Neural cell (in vitro differentiated cells): Measurements from ENCODE around the gene PGF. TPM values are rescaled to one million over a fixed set of nuclear protein-coding genes. Genes with fewer than 3 reads are reported as not detected.

Experiments used
- H2AFZ ChIP-seq: fragments of 200-600, 300-800 bp; sonication (generic), shearing (Covaris generic); 2 replicates; pipeline ENCODE4 v1.6.0; 2014; ENCODE audit warnings: low read depth, mild to moderate bottlenecking, antibody characterized with exemption, low read length, moderate library complexity
- H3F3A ChIP-seq: fragments of 200-600 bp; shearing (Covaris generic); 2 replicates; pipeline ENCODE4 v1.6.1; 2016; ENCODE audit warnings: mild to moderate bottlenecking, moderate library complexity, mixed read lengths, antibody characterized with exemption, low read length; ENCODE audit not compliant: insufficient read depth, poor library complexity, severe bottlenecking
- H3K27ac ChIP-seq: fragments of 200-600, 300-800 bp; sonication (generic), shearing (Covaris generic); 2 replicates; pipeline ENCODE4 v1.5.1; 2014; ENCODE audit warnings: mild to moderate bottlenecking, low read length, moderate library complexity
- H3K27me3 ChIP-seq: fragments of 300-800, 200-600 bp; sonication (generic), shearing (Covaris generic); 2 replicates; pipeline ENCODE4 v1.6.0; 2014; ENCODE audit warnings: mild to moderate bottlenecking, low read depth, low read length, moderate library complexity; ENCODE audit not compliant: insufficient read depth
- H3K36me3 ChIP-seq: fragments of 300-800, 200-600 bp; sonication (generic), shearing (Covaris generic); 2 replicates; pipeline ENCODE4 v1.5.1; 2014; ENCODE audit warnings: mild to moderate bottlenecking, antibody characterized with exemption, low read length, moderate library complexity; ENCODE audit not compliant: insufficient read depth
- H3K4me2 ChIP-seq: fragments of 300-800, 200-600 bp; sonication (generic), shearing (Covaris generic); 2 replicates; pipeline ENCODE4 v1.6.0; 2014; ENCODE audit warnings: mild to moderate bottlenecking, low read length
- H3K4me3 ChIP-seq: fragments of 300-800, 200-600 bp; sonication (generic), shearing (Covaris generic); 2 replicates; pipeline ENCODE4 v1.5.1; 2014; ENCODE audit warnings: mild to moderate bottlenecking, low read length, moderate library complexity
- H3K79me2 ChIP-seq: fragments of 200-600 bp; shearing (Covaris generic); replicated peaks from 2 replicates; pipeline ENCODE4 v1.6.0; 2014; ENCODE audit warnings: mild to moderate bottlenecking, low read length, moderate library complexity; ENCODE audit not compliant: insufficient read depth
- H3K9ac ChIP-seq: fragments of 300-800, 200-600 bp; sonication (generic), shearing (Covaris generic); 2 replicates; pipeline ENCODE4 v1.6.1; 2016; ENCODE audit warnings: mild to moderate bottlenecking, low read length, mixed read lengths
- H3K9me2 ChIP-seq: fragments of 200-600 bp; shearing (Covaris generic); 2 replicates; pipeline ENCODE4 v1.6.1; 2016; ENCODE audit warnings: mild to moderate bottlenecking, low read length, mixed read lengths; ENCODE audit not compliant: insufficient read depth
- H3K9me3 ChIP-seq: fragments of 200-600, 300-800 bp; sonication (generic), shearing (Covaris generic); 2 replicates; pipeline ENCODE4 v1.6.1; 2016; ENCODE audit warnings: mild to moderate bottlenecking, mixed run types, low read length, moderate library complexity, mixed read lengths
- H4K20me1 ChIP-seq: fragments of 200-600 bp; shearing (Covaris generic); 2 replicates; pipeline ENCODE4 v1.6.1; 2016; ENCODE audit warnings: mild to moderate bottlenecking, mixed run types; ENCODE audit not compliant: insufficient read depth
- EP300 ChIP-seq: fragments of 450-650 bp; conservative IDR thresholded peaks from 2 replicates; pipeline ENCODE4 v1.6.1; 2014; ENCODE audit warnings: antibody characterized with exemption, mild to moderate bottlenecking, moderate library complexity; ENCODE audit not compliant: poor library complexity, severe bottlenecking
- EZH2 ChIP-seq: fragments of 200-600, 300-800 bp; shearing (Covaris generic), sonication (generic); IDR thresholded peaks from 2 replicates; pipeline ENCODE4 v1.6.1; 2014; ENCODE audit warnings: antibody characterized with exemption, low read length, borderline replicate concordance, mild to moderate bottlenecking; ENCODE audit not compliant: insufficient read depth, poor library complexity, severe bottlenecking
- MXI1 ChIP-seq: fragments of 450-650 bp; conservative IDR thresholded peaks from 2 replicates; pipeline ENCODE4 v1.6.1; 2014; ENCODE audit warnings: antibody characterized with exemption, mild to moderate bottlenecking; ENCODE audit not compliant: poor library complexity, severe bottlenecking
- POLR2AphosphoS5 ChIP-seq: IDR thresholded peaks from 2 replicates; pipeline ENCODE4 v1.6.1; 2012
- RAD21 ChIP-seq: fragments of 450-650 bp; conservative IDR thresholded peaks from 2 replicates; pipeline ENCODE4 v1.6.1; 2014; ENCODE audit warnings: antibody characterized with exemption, mild to moderate bottlenecking, moderate library complexity
- REST ChIP-seq: IDR thresholded peaks from 2 replicates; pipeline ENCODE4 v1.6.1; 2012; ENCODE audit warnings: borderline replicate concordance
- SMC3 ChIP-seq: fragments of 450-650 bp; conservative IDR thresholded peaks from 2 replicates; pipeline ENCODE4 v1.6.1; 2014; ENCODE audit warnings: antibody characterized with exemption, mild to moderate bottlenecking, moderate library complexity; ENCODE audit not compliant: poor library complexity
- TAF1 ChIP-seq: IDR thresholded peaks from 2 replicates; pipeline ENCODE4 v1.6.1; 2012; ENCODE audit warnings: low read depth
- polyA plus RNA-seq: library from polyadenylated mRNA; depleted of rRNA; stranded (reverse); fragments of >200 nt; gene quantifications from 2 replicates; pipeline ENCODE4 v1.2.3, GENCODE V29; 2014
- TF ChIP-seq, protein P1 (sequence below): fragments of 450-650 bp; IDR thresholded peaks from 2 replicates; pipeline ENCODE4 v1.5.1; 2014; ENCODE audit warnings: antibody characterized with exemption, mild to moderate bottlenecking, moderate library complexity; ENCODE audit not compliant: poor library complexity, severe bottlenecking

PGF gene
- polyA plus RNA-seq, 1 donor from 2014 or later: not detected

DNA sequence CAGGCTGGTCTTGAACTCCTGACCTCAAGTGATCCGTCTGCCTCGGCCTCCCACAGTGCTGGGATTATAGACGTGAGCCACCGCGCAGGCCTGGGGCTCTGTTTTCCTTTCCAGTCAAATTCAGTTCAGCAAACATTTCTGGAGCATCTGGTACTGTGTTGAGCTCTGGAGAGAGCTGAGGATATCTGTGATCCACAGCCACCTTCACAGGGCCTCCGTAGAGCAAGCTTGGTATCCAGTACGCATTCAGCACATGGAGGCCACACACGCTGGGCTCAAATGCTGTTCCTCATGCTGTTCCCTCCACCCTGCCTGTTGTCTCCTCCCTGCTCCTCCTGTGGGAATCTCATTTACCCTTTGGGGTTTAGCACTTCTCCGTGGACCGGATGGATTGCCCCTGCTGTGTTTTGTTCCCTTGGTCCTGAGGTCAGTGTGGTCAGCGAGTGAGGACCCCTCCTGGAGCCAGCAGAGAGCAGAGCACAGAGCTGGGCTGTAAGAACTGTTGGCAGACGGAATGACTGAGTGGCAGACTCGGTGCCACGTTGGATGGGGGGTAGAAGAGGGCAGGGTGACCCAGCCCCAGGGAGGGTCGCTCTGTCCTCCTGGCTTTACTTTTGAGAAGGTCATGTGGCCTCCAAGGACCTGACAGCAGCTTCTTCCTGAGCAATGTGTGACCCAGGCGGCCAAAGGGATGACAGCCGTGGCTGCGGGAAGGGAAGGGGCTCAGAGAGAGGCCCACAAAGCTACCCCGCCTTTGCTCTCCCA, 33.2 kb downstream of the PGF start:
- Histone ChIP-seq H4K20me1 (no peaks in the 10 kb centered on the region), H3K9ac (peak overlapping the region; percentile 96), H3K27ac (peak overlapping the region; percentile 71), H3K9me3 (no peaks in the 10 kb centered on the region), H3K4me2 (peak overlapping the region; percentile 97), H3K36me3 (no peaks in the 10 kb centered on the region), H3K9me2 (no peaks in the 10 kb centered on the region), H3K79me2 (no peaks in the 10 kb centered on the region), H2AFZ (peak overlapping the region; percentile 98), H3F3A (no peaks in the 10 kb centered on the region), H3K27me3 (no peaks in the 10 kb centered on the region), H3K4me3 (peak overlapping the region; percentile 99)
- TF ChIP-seq EP300 (no peak), POLR2AphosphoS5 (no peak), EZH2 (no peak), REST (no peak), MXI1 (no peak), RAD21 (no peak), TAF1 (no peak), SMC3 (no peak)
- TF ChIP-seq, protein P1, sequence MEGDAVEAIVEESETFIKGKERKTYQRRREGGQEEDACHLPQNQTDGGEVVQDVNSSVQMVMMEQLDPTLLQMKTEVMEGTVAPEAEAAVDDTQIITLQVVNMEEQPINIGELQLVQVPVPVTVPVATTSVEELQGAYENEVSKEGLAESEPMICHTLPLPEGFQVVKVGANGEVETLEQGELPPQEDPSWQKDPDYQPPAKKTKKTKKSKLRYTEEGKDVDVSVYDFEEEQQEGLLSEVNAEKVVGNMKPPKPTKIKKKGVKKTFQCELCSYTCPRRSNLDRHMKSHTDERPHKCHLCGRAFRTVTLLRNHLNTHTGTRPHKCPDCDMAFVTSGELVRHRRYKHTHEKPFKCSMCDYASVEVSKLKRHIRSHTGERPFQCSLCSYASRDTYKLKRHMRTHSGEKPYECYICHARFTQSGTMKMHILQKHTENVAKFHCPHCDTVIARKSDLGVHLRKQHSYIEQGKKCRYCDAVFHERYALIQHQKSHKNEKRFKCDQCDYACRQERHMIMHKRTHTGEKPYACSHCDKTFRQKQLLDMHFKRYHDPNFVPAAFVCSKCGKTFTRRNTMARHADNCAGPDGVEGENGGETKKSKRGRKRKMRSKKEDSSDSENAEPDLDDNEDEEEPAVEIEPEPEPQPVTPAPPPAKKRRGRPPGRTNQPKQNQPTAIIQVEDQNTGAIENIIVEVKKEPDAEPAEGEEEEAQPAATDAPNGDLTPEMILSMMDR: no peak

DNA sequence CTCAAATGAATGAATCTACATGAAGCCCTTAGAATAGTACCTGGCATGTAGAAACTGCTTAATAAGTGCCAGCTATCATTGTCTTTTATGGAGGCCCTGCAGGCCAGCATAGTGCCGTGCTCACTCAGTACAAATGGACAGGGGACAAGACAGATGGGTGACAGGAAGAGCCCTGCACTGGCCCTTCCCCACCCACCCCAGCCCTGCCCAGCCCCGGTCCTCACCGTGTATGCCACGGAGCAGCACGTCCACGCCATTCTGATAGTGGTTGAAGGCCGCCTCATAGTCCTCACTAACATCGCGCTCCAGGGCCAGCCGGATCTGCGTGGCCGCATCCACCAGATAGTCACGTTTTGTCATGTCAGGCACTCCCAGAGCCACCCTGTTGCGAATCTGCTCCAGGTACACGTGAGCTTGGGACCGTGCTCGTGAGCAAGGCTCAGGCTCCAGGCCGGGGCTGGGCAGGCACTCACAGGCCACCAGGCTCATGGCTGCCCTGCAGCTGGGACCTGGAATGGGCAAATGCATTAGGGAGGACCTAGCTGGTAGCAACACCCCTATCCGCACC, 34.3 kb downstream of the PGF start:
- H3F3A ChIP-seq: no peaks in the 10 kb centered on the region
- no peak for TF ChIP-seq RAD21
- TF ChIP-seq TAF1: no peak
- TF ChIP-seq, protein P1: no peak
- TF ChIP-seq EZH2: no peak
- no peak for TF ChIP-seq POLR2AphosphoS5
- no peak for TF ChIP-seq SMC3
- no peak for TF ChIP-seq REST
- no peak for TF ChIP-seq MXI1
- TF ChIP-seq EP300: no peak
- H3K27ac ChIP-seq: no peak overlapping the region
- no peaks in the 10 kb centered on the region for H3K79me2 ChIP-seq
- no peaks in the 10 kb centered on the region for H3K36me3 ChIP-seq
- H3K4me3 ChIP-seq: peak overlapping the region; percentile 21
- no peaks in the 10 kb centered on the region for H3K27me3 ChIP-seq
- no peaks in the 10 kb centered on the region for H3K9me2 ChIP-seq
- H4K20me1 ChIP-seq: no peaks in the 10 kb centered on the region
- H2AFZ ChIP-seq: no peak overlapping the region
- H3K9ac ChIP-seq: no peak overlapping the region
- no peak overlapping the region for H3K4me2 ChIP-seq
- H3K9me3 ChIP-seq: no peaks in the 10 kb centered on the region
